Progenitor cell of endocrine pancreas (in vitro differentiated cells): ENCODE measurements around the gene ALS2CL. TPM values are rescaled to one million over a fixed set of nuclear protein-coding genes. Genes with fewer than 3 reads are reported as not detected.

Experiments used
- DNase-seq: peaks from one replicate; pipeline ENCODE4 v3.0.0; 2021; ENCODE audit warnings: low spot score; ENCODE audit not compliant: unreplicated experiment
- H3K27ac Mint-ChIP-seq: 2 replicates; pipeline ENCODE4 v1.8.0; 2021; ENCODE audit warnings: mild to moderate bottlenecking, moderate library complexity, mixed read lengths
- H3K27me3 Mint-ChIP-seq: 2 replicates; pipeline ENCODE4 v1.8.0; 2021; ENCODE audit warnings: mixed read lengths
- H3K36me3 Mint-ChIP-seq: 2 replicates; pipeline ENCODE4 v1.8.0; 2022; ENCODE audit warnings: mixed read lengths; ENCODE audit not compliant: insufficient read depth
- H3K4me1 Mint-ChIP-seq: 2 replicates; pipeline ENCODE4 v1.8.0; 2021; ENCODE audit warnings: low read depth, mixed read lengths
- H3K4me3 Mint-ChIP-seq: 2 replicates; pipeline ENCODE4 v1.8.0; 2021; ENCODE audit warnings: low read depth, mild to moderate bottlenecking, moderate library complexity, mixed read lengths
- H3K9me3 Mint-ChIP-seq: 2 replicates; pipeline ENCODE4 v1.8.0; 2021; ENCODE audit warnings: low read depth, mixed read lengths
- CTCF ChIP-seq: fragments of 200-600 bp; sonication (generic); IDR thresholded peaks from one replicate; pipeline ENCODE4 v1.5.0; 2021; ENCODE audit warnings: antibody characterized with exemption, mild to moderate bottlenecking; ENCODE audit not compliant: unreplicated experiment
- total RNA-seq: library from RNA; stranded (reverse); gene quantifications from 2 replicates; pipeline ENCODE4 v1.2.1, GENCODE V29; 2021

The ALS2CL gene
- total RNA-seq, 1 donor from 2014 or later = 3.5 TPM

GRCh38 chr3:46628901-46629369 is 64.5 kb downstream of the ALS2CL start:
- no peaks in the 10 kb centered on the region for H3K9me3 Mint-ChIP-seq
- peak overlapping the region; percentile 48 for H3K27ac Mint-ChIP-seq
- DNase-seq = no peak
- peaks cover 10% of the 10 kb centered on the region for H3K27me3 Mint-ChIP-seq
- no peak for TF ChIP-seq CTCF
- H3K36me3 Mint-ChIP-seq = no peaks in the 10 kb centered on the region
- H3K4me1 Mint-ChIP-seq = peaks cover 17% of the 10 kb centered on the region
- H3K4me3 Mint-ChIP-seq = peak overlapping the region; percentile 11

GRCh38 chr3:46627078-46627477 is 66.4 kb downstream of the ALS2CL start:
- Mint-ChIP-seq H3K4me3 (no peak overlapping the region), H3K27ac (no peak overlapping the region), H3K4me1 (peaks cover 14% of the 10 kb centered on the region), H3K9me3 (no peaks in the 10 kb centered on the region), H3K27me3 (peaks cover 10% of the 10 kb centered on the region), H3K36me3 (no peaks in the 10 kb centered on the region)
- no peak for DNase-seq
- TF ChIP-seq CTCF = no peak

- Mint-ChIP-seq H3K36me3 (no peaks in the 10 kb centered on the region), H3K27ac (no peak overlapping the region), H3K9me3 (no peaks in the 10 kb centered on the region), H3K27me3 (peaks cover 10% of the 10 kb centered on the region), H3K4me3 (no peak overlapping the region), H3K4me1 (peaks cover 14% of the 10 kb centered on the region)
- TF ChIP-seq CTCF = no peak
- no peak for DNase-seq
Observed at GRCh38 chr3:46626039-46626438, 67.4 kb downstream of the ALS2CL start.

- Mint-ChIP-seq H3K27me3 (peaks cover 10% of the 10 kb centered on the region), H3K4me1 (peaks cover 12% of the 10 kb centered on the region), H3K9me3 (no peaks in the 10 kb centered on the region), H3K36me3 (no peaks in the 10 kb centered on the region), H3K27ac (no peak overlapping the region), H3K4me3 (no peak overlapping the region)
- DNase-seq = no peak
- no peak for TF ChIP-seq CTCF
Observed at GRCh38 chr3:46624975-46625490, 68.4 kb downstream of the ALS2CL start.

DNA sequence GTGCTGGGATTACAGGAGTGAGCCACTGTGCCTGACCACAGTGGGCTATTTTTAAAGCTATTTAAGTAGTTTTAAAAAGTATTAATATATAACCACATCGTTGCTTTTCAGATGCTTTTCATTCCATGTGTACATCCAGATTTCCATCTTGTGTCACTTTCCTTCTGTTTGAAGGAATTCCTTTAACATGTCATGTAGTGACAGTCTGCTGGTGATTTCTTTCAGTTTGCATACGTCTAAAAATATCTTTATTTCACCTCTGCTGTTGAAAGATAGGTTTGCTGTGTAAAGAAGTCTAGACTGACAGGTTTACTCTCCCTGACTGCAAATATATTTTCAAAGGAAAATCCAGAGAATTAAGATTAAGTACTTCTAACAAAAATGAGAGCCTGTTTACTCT is 68.9 kb downstream of the ALS2CL start:
- Mint-ChIP-seq H3K9me3 (no peaks in the 10 kb centered on the region), H3K27me3 (peaks cover 10% of the 10 kb centered on the region), H3K4me3 (no peak overlapping the region), H3K36me3 (no peaks in the 10 kb centered on the region), H3K4me1 (peaks cover 12% of the 10 kb centered on the region), H3K27ac (no peak overlapping the region)
- no peak for DNase-seq
- TF ChIP-seq CTCF = no peak
